Common myeloid progenitor, CD34-positive (primary cell): ENCODE measurements around the gene STYXL2.
A peak's percentile ranks its signal among the peaks of the same experiment; 100 is the strongest.

Source experiments
- CTCF ChIA-PET: fragments of 350-600 bp; sonication (Branson Sonifier 250); formaldehyde crosslinking; loops from one replicate; lab custom pipeline; 2021; ENCODE audit warnings: antibody characterized with exemption; lab: Charles Lee
- POLR2A ChIA-PET: fragments of 350-600 bp; sonication (Branson Sonifier 250); formaldehyde crosslinking; loops from one replicate; lab custom pipeline; 2021; ENCODE audit warnings: antibody characterized with exemption; lab: Charles Lee
- DNase-seq, 3 donors: peaks; one replicate each; pipeline versions ENCODE4 v3.0.0 to v3.0.0-alpha.2; 2013
- H3K27ac ChIP-seq, 2 experiments: 1 replicate in 1 of 2; 2 replicates in 1 of 2; pipeline ENCODE4 v1.7.0; 2013; ENCODE audit warnings: inconsistent platforms in 2 of 2, low read length in 2 of 2, mild to moderate bottlenecking in 2 of 2, low read depth in 1 of 2, moderate library complexity in 1 of 2; ENCODE audit not compliant: severe bottlenecking in 2 of 2, insufficient read depth in 1 of 2, poor library complexity in 1 of 2
- H3K27me3 ChIP-seq, 5 experiments: replicated peaks in 2 of 5; 1 replicate in 3 of 5; 2 replicates in 2 of 5; pipeline versions ENCODE4 v1.6.1 to v1.7.0; 2013; ENCODE audit warnings: low read length in 4 of 5, mild to moderate bottlenecking in 2 of 5, moderate library complexity in 2 of 5, inconsistent platforms in 1 of 5; ENCODE audit not compliant: insufficient read depth in 5 of 5, control insufficient read depth in 4 of 5
- H3K36me3 ChIP-seq, 4 experiments: 1 replicate in 2 of 4; 2 replicates in 2 of 4; pipeline versions ENCODE4 v1.6.1 to v1.7.0; 2013; ENCODE audit warnings: low read length in 3 of 4, control low read depth in 1 of 4, mild to moderate bottlenecking in 1 of 4; ENCODE audit not compliant: control insufficient read depth in 4 of 4, insufficient read depth in 4 of 4
- H3K4me1 ChIP-seq, 4 experiments: 1 replicate in 3 of 4; 2 replicates in 1 of 4; pipeline versions ENCODE4 v1.6.1 to v1.7.1; 2013; ENCODE audit warnings: low read length in 3 of 4, mild to moderate bottlenecking in 3 of 4, control low read depth in 1 of 4, inconsistent platforms in 1 of 4, moderate library complexity in 1 of 4; ENCODE audit not compliant: control insufficient read depth in 4 of 4, insufficient read depth in 4 of 4; ENCODE audit errors: control extremely low read depth in 1 of 4
- H3K4me3 ChIP-seq, 7 experiments: 1 replicate in 4 of 7; 2 replicates in 3 of 7; pipeline versions ENCODE4 v1.5.1 to v1.7.0; 2013; ENCODE audit warnings: mild to moderate bottlenecking in 7 of 7, low read length in 6 of 7, moderate library complexity in 6 of 7, inconsistent platforms in 2 of 7, low read depth in 2 of 7, control low read depth in 1 of 7; ENCODE audit not compliant: insufficient read depth in 4 of 7, control insufficient read depth in 1 of 7; ENCODE audit errors: extremely low read depth in 1 of 7
- H3K9me3 ChIP-seq, 5 experiments: 1 replicate in 4 of 5; 2 replicates in 1 of 5; pipeline versions ENCODE4 v1.6.1 to v1.7.1; 2013; ENCODE audit warnings: low read length in 4 of 5, mild to moderate bottlenecking in 2 of 5, inconsistent platforms in 1 of 5, low read depth in 1 of 5, moderate library complexity in 1 of 5; ENCODE audit not compliant: control insufficient read depth in 4 of 5, insufficient read depth in 2 of 5; ENCODE audit errors: control extremely low read depth in 1 of 5
- WGBS: methylation state at CpG from one replicate; pipeline ENCODE4 v1.1.5; 2013; ENCODE audit not compliant: insufficient coverage; 5-methylcytosine and 5-hydroxymethylcytosine counted together

Gene STYXL2

DNA sequence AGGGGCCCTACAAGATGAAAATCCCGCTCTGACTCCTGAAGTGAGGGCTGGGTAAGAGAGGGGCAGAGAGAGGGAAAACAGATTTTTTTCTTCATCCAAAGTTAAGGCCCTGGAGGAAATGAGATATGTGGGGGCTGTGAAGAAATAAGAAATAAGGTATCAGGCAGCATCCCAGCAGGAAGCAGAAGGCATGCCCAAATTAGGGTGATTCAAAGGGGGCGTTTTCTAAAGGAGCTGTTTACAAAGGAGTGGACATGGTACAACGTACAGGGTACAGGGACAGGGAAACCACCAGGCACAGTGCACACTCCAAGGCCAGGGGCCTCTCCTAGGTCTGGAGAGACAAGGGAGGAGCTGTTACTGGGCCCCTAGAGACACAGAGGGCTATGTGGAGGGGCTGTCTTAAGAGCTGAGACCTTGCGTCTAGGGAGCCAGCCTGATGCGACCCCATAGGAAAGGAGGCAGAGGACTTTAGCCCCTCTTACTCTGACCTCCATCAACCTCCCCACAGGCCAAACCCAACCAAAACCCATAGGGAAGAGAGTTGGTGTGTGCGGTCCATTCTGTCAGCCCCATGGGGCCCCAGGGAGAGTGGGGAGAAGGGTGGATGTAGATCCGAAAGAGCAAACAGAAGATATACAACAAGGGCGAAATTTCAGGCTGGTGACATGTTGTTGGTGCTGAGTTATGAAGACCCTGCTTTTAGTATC is 38.6 kb downstream of the STYXL2 start:
- H3K4me1 ChIP-seq = peaks cover 26 to 54% (median 38%) of the 10 kb centered on the region in 4 experiments
- peaks cover 0 to 2% (median 0%) of the 10 kb centered on the region in 5 experiments for H3K9me3 ChIP-seq
- peaks cover 0 to under 1% (median 0%) of the 10 kb centered on the region in 4 experiments for H3K36me3 ChIP-seq
- H3K4me3 ChIP-seq = peak overlapping the region in 2 of 7 experiments; percentile 6 to 30
- 63% methylated on average over 5 of the region's 8 CpGs for WGBS
- CTCF ChIA-PET = interaction anchor here (0.9 to 14.8 kb wide), 3 partner anchors 39 to 87 kb away, joined by 3 to 136 read pairs (median 4); no protein-coding TSS in a partner anchor
- no peak overlapping the region for H3K27ac ChIP-seq
- peak; percentile 28 to 74 (median 62) for DNase-seq
- no peaks in the 10 kb centered on the region for H3K27me3 ChIP-seq
- POLR2A ChIA-PET = interaction anchor here (0.6 to 0.9 kb wide), 3 partner anchors 87 to 138 kb away, joined by 3 to 5 read pairs (median 3); partner anchors contain the start of gene POU2F1

DNA sequence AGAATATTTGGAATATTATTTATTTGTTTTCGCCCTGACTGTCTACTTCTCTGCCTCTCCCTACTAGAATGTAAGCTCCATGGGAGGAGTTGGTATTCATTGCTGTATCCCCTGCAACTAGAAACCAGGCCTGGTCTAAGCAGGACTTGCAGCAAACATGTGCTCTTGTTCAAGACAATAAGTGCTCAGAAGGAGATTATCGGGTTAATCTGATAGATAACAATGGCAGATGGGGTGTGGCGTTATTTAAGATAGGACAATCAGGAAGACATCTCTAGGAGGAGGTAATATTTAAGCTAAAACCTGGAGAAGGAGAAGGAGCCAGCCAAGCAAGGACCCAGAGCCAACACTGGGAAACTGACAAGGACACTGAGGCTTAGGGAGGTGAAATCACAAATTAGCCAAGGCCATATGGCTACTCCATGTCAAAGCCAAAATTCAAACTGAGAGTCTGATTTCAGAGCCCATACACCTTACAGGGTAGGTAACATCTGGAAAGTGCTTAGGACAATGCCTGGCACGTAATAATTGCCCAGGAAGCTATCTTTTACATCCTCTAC is 41.5 kb downstream of the STYXL2 start:
- no peak for DNase-seq
- H3K27ac ChIP-seq = no peak overlapping the region
- peaks cover 20 to 34% (median 27%) of the 10 kb centered on the region in 4 experiments for H3K4me1 ChIP-seq
- WGBS = 87% methylated on average over 2 of the region's 4 CpGs
- no peak overlapping the region for H3K4me3 ChIP-seq
- H3K27me3 ChIP-seq = no peaks in the 10 kb centered on the region
- CTCF ChIA-PET = interaction anchor here (1.0 to 2.1 kb wide), 6 partner anchors 9 to 399 kb away, joined by 3 to 8 read pairs (median 4); no protein-coding TSS in a partner anchor
- H3K36me3 ChIP-seq = no peaks in the 10 kb centered on the region
- POLR2A ChIA-PET = interaction anchor here (0.7 kb wide), 1 partner anchor 201 kb away, joined by 3 read pairs; no protein-coding TSS in a partner anchor
- H3K9me3 ChIP-seq = peaks cover 0 to 2% (median 0%) of the 10 kb centered on the region in 5 experiments

DNA sequence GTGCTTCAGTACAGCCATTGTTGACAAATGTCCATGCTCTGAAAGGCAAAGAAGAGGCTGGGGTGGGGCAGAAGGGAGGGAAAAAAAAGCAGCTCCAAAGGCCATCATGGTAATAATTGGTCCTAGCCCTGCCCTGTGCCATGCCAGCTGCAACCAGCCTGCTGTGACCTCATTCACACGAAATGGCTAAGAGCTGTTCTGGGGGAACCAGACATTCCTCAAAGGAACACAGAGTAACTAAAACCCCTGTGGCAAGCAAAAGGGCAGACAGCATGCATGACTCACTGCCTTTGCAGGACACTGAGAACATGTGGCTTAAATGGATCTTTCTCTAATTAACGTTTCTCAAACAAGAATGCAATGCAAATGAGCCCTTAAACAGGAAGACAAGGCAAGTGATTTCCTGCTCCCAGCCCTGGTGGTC is 42.3 kb downstream of the STYXL2 start:
- H3K36me3 ChIP-seq = no peaks in the 10 kb centered on the region
- no peak for DNase-seq
- POLR2A ChIA-PET = no interaction called here
- no peak overlapping the region for H3K27ac ChIP-seq
- 83% methylated on average over 2 of the region's 2 CpGs for WGBS
- CTCF ChIA-PET = interaction anchor here (1.0 to 2.1 kb wide), 5 partner anchors 10 to 398 kb away, joined by 3 to 8 read pairs (median 4); no protein-coding TSS in a partner anchor
- peaks cover 0 to 2% (median 0%) of the 10 kb centered on the region in 5 experiments for H3K9me3 ChIP-seq
- peaks cover 12 to 26% (median 21%) of the 10 kb centered on the region in 4 experiments for H3K4me1 ChIP-seq
- H3K4me3 ChIP-seq = no peak overlapping the region
- H3K27me3 ChIP-seq = no peaks in the 10 kb centered on the region

DNA sequence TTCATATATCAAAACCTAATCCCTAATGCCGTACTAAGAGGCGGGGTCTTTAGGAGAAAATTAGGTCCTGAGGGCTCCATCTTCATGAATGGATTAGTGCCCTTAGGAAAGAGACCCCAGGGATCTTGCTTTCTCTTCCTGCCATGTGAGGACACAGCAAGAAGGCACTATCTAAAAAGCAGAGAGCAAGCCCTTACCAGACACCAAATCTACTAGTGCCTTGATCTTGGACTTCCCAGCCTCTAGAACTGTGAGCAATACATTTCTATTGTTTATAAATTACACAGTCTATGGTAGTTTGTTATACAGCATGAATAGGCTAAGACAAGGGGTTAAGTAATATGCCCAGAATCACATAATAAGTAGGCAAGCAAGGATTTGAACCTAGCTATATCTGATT is 42.9 kb downstream of the STYXL2 start:
- H3K9me3 ChIP-seq = peaks cover 0 to 2% (median 0%) of the 10 kb centered on the region in 5 experiments
- WGBS = 100% methylated on average over 1 of the region's 2 CpGs
- ChIA-PET CTCF (interaction anchor here (0.8 to 1.1 kb wide), 3 partner anchors 9 to 70 kb away, joined by 3 to 5 read pairs (median 3); no protein-coding TSS in a partner anchor), POLR2A (no interaction called here)
- H3K27me3 ChIP-seq = no peaks in the 10 kb centered on the region
- peaks cover 6 to 20% (median 15%) of the 10 kb centered on the region in 4 experiments for H3K4me1 ChIP-seq
- no peak overlapping the region for H3K4me3 ChIP-seq
- no peaks in the 10 kb centered on the region for H3K36me3 ChIP-seq
- DNase-seq = no peak
- H3K27ac ChIP-seq = no peak overlapping the region

DNA sequence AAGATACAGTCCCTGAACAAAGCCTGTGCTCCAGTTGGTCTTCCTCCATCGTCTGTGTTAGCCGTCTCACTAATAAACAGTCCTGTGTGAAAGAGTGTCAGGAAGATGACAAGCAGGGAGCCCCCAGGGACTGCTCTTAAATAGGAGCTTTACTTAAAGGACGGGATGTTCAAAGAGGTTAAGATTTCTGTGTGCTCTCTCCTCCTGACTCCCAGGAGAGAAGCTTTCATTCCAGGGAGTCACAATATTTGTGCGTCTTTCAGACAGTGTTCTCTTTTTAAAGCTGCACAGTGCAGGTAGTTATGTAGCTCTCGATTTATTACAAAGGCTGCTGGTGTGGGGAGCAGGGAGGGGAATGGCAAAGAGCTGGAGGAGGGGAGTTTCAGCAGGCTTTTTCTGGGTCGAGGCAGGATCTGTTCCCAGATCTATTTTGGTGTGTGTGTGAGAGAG is 43.5 kb downstream of the STYXL2 start:
- no peak overlapping the region for H3K27ac ChIP-seq
- peaks cover under 1 to 15% (median 10%) of the 10 kb centered on the region in 4 experiments for H3K4me1 ChIP-seq
- WGBS = 100% methylated on average over 5 of the region's 6 CpGs
- DNase-seq = no peak
- ChIA-PET POLR2A (no interaction called here), CTCF (interaction anchor here (0.8 to 0.9 kb wide), 2 partner anchors 9 to 12 kb away, joined by 3 to 5 read pairs; no protein-coding TSS in a partner anchor)
- no peaks in the 10 kb centered on the region for H3K27me3 ChIP-seq
- H3K36me3 ChIP-seq = no peaks in the 10 kb centered on the region
- peaks cover 0 to 4% (median 0%) of the 10 kb centered on the region in 5 experiments for H3K9me3 ChIP-seq
- H3K4me3 ChIP-seq = no peak overlapping the region

DNA sequence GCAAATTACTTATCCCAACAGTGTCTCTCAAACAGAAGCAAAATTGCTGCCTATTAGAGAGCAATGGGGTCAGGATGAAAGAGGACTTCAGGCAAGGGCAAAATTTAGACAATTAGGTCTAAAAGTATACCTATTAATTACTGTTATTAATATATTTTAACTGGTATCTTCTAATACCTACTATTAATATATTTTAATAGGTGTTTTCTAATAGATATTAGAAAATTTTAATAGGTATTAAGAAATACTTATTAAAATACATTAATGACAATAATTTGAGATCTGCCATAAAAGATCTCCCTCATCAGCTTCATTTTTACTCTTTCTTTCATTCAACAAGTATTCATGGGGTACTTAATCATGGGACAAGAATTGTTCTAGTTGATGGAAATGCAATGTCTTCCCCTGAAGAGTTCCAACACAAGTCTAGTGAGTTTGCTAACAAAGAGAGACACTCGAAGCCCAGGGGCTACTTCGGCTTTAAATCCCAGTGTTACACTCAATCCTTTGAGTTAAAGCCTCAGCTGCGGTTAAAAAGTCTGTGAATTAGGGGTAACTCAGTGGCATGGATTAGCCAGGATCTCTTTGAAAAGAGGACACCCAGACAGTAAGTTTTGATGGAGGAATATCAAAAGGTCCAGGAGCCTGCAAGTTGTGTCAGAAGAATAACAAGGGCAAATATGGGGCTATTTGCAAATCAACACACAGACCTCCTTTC is 44.1 kb downstream of the STYXL2 start:
- no peak for DNase-seq
- Histone ChIP-seq H3K4me3 (no peak overlapping the region), H3K36me3 (no peaks in the 10 kb centered on the region), H3K27ac (no peak overlapping the region), H3K27me3 (no peaks in the 10 kb centered on the region), H3K4me1 (peaks cover 0 to 9% (median 4%) of the 10 kb centered on the region in 4 experiments), H3K9me3 (peaks cover 0 to 4% (median 0%) of the 10 kb centered on the region in 5 experiments)
- 100% methylated on average over 3 of the region's 3 CpGs for WGBS
- POLR2A ChIA-PET = no interaction called here
- CTCF ChIA-PET = interaction anchor here (0.8 to 1.4 kb wide), 4 partner anchors 10 to 395 kb away, joined by 3 to 5 read pairs (median 4); no protein-coding TSS in a partner anchor
